K562 (cell line): ENCODE data around the gene CREB3L2. TPM values are rescaled to one million over a fixed set of nuclear protein-coding genes. Genes with fewer than 3 reads are reported as not detected.

Experiments
- DPF2 ChIP-seq: fragments of 450-650 bp; IDR thresholded peaks from 2 replicates; pipeline ENCODE4 v1.6.1; 2016
- HDAC2 ChIP-seq: fragments of 450-650 bp; IDR thresholded peaks from 2 replicates; pipeline ENCODE4 v1.6.1; 2016; ENCODE audit warnings: mild to moderate bottlenecking
- ID3 ChIP-seq, 2 experiments: fragments of 250-450 bp in 1 of 2; fragments of 450-650 bp in 1 of 2; sonication (Bioruptor Pico) in 1 of 2; IDR thresholded peaks; 2 replicates each; pipeline versions ENCODE4 v1.6.1 to v1.8.0; 2016 to 2021; ENCODE audit warnings: mild to moderate bottlenecking in 2 of 2, moderate library complexity in 2 of 2, missing compliant biosample characterization in 1 of 2, missing genetic modification characterization in 1 of 2
- KDM1A ChIP-seq, 2 experiments: fragments of 450-650 bp; IDR thresholded peaks; 2 replicates each; pipeline ENCODE4 v1.6.1; 2016; ENCODE audit warnings: mild to moderate bottlenecking in 2 of 2
- MTF1 ChIP-seq: fragments of 250-450 bp; sonication (Bioruptor Pico); IDR thresholded peaks from 2 replicates; pipeline ENCODE4 v1.9.0; 2021; ENCODE audit warnings: moderate library complexity, mild to moderate bottlenecking, inconsistent platforms, borderline replicate concordance
- POLR2AphosphoS2 ChIP-seq: IDR thresholded peaks from 2 replicates; pipeline ENCODE4 v1.6.1; 2012; ENCODE audit warnings: low read length, improper control_type of control experiment
- SMAD4 ChIP-seq: fragments of 250-450 bp; sonication (Bioruptor Pico); conservative IDR thresholded peaks from 2 replicates; pipeline ENCODE4 v1.8.0; 2021; ENCODE audit warnings: inconsistent platforms, mild to moderate bottlenecking, moderate library complexity
- SNRNP70 ChIP-seq: fragments of 200-400 bp; formaldehyde crosslinking; optimal IDR thresholded peaks from 2 replicates; pipeline ENCODE3; 2017; ENCODE audit warnings: low read depth, low read length
- ZNF212 ChIP-seq: fragments of 450-650 bp; formaldehyde crosslinking; IDR thresholded peaks from 2 replicates; pipeline ENCODE4 v1.4.0; 2020; ENCODE audit warnings: mild to moderate bottlenecking
- ZNF324 ChIP-seq: fragments of 250-450 bp; sonication (Bioruptor Pico); IDR thresholded peaks from 2 replicates; pipeline ENCODE4 v1.4.0; 2020; ENCODE audit warnings: mild to moderate bottlenecking
- polyA plus RNA-seq, 8 experiments: library from polyadenylated mRNA; depleted of rRNA in 4 of 8; stranded (reverse) in 5 of 8; unstranded in 3 of 8; fragments of >200 nt; fragmentation: Nextera tagmentation in 2 of 8; fragmentation: Illumina TruSeq in 1 of 8; extraction: Ambion mirVana in 2 of 8; extraction: Trizol in 1 of 8; gene quantifications; 2 replicates each; pipeline versions ENCODE4 v1.2.1 to v1.2.3, GENCODE V29; 2011 to 2014; ENCODE audit warnings: inconsistent platforms in 1 of 8, missing spikeins in 1 of 8
- total RNA-seq, 7 experiments: library from RNA; depleted of rRNA in 6 of 7; stranded (reverse); fragments of >200 nt in 6 of 7; fragmentation: Illumina TruSeq in 2 of 7; extraction: Trizol in 2 of 7; gene quantifications; 2 replicates each; pipeline versions ENCODE4 v1.2.1 to v1.2.3, GENCODE V29; 2011 to 2021; ENCODE audit warnings: low replicate concordance in 1 of 7
- TF ChIP-seq, protein P1 (sequence below): sonication (generic); IDR thresholded peaks from 2 replicates; pipeline ENCODE4 v1.6.1; 2016
- TF ChIP-seq, protein P2 (sequence below), 2 experiments: fragments of 450-650 bp in 1 of 2; sonication (generic) in 1 of 2; formaldehyde crosslinking in 1 of 2; IDR thresholded peaks; 2 replicates each; pipeline versions ENCODE4 v1.7.1 to v1.9.0; 2016 to 2022; ENCODE audit warnings: inconsistent platforms in 1 of 2, mild to moderate bottlenecking in 1 of 2, missing genetic modification reagents in 1 of 2
- TF ChIP-seq, protein P3 (sequence below): fragments of 450-650 bp; formaldehyde crosslinking; IDR thresholded peaks from 2 replicates; pipeline ENCODE4 v1.4.0; 2020; ENCODE audit warnings: mild to moderate bottlenecking, moderate library complexity

The CREB3L2 gene
- total and polyA plus RNA-seq, 9 of the 15 experiments (the other 6 are each of a cell fraction or from before 2014, with no cell fraction given) = 7.1 to 45.6 (median 15.8) TPM

DNA sequence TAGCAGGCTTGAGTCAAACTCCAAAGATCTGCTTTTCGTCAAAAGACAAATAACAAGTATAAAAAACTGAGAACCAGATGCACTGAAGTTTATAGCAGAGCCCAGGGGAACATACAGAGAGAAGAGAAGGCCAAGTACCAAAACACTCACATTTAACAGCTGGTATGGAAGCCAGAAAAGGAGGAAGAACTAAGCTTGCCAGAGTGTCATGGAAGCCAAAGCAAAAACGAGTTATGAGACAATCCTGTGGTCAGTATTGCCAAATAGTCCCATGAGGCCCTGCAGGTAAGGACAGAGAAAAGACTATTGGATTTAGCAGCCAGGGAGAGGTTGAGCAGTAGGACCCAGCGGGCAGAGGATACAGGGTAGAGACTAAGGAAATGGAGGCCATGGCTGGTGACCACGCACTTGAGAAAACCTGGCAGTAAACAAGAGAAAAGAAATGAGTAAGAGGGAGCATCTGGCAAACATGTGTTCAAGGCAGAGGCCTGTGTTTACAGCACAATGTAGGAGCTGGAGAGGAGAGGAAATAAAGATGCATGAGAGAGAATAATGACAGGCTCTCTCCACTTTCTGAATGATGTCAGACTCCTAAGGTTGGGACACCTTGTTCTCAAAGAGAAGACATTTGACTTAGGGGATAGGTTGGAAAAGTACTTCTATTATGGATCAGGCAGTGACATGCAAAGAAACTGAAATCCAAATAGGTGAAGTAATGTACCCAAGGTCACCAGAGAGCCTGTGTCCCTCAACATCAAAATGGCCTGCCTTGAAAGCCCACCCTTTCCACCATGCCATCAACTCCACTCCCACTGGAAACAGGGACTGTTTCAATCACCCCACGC lies 9.1 kb downstream of the CREB3L2 start (continued):
- TF ChIP-seq, protein P1, sequence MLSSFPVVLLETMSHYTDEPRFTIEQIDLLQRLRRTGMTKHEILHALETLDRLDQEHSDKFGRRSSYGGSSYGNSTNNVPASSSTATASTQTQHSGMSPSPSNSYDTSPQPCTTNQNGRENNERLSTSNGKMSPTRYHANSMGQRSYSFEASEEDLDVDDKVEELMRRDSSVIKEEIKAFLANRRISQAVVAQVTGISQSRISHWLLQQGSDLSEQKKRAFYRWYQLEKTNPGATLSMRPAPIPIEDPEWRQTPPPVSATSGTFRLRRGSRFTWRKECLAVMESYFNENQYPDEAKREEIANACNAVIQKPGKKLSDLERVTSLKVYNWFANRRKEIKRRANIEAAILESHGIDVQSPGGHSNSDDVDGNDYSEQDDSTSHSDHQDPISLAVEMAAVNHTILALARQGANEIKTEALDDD = 0 out of 2 replicates have a peak, but pooled peaks have one; percentile 41
- TF ChIP-seq ZNF212 (CRISPR knock-in tag) (0 out of 2 replicates have a peak, but pooled peaks have one; percentile 18), HDAC2 (peak; percentile 8; the same call in 1 of the 2 replicates), ID3 (CRISPR knock-in tag; IDR thresholded peaks at IDR 0.05) (no peak), ID3 (tag; IDR thresholded peaks at IDR 0.05) (peak; percentile 16; the same call in 1 of the 2 replicates), DPF2 (peak; percentile 77), POLR2AphosphoS2 (no peak), SNRNP70 (no peak), SMAD4 (CRISPR knock-in tag) (peak; percentile 46), KDM1A (IDR thresholded peaks at IDR 0.05) (peak in 1 of 2 experiments; percentile 15; a peak in 2 of 4 replicates), ZNF324 (CRISPR knock-in tag) (0 out of 2 replicates have a peak, but pooled peaks have one; percentile 26), MTF1 (CRISPR knock-in tag) (no peak)
- TF ChIP-seq, protein P2, sequence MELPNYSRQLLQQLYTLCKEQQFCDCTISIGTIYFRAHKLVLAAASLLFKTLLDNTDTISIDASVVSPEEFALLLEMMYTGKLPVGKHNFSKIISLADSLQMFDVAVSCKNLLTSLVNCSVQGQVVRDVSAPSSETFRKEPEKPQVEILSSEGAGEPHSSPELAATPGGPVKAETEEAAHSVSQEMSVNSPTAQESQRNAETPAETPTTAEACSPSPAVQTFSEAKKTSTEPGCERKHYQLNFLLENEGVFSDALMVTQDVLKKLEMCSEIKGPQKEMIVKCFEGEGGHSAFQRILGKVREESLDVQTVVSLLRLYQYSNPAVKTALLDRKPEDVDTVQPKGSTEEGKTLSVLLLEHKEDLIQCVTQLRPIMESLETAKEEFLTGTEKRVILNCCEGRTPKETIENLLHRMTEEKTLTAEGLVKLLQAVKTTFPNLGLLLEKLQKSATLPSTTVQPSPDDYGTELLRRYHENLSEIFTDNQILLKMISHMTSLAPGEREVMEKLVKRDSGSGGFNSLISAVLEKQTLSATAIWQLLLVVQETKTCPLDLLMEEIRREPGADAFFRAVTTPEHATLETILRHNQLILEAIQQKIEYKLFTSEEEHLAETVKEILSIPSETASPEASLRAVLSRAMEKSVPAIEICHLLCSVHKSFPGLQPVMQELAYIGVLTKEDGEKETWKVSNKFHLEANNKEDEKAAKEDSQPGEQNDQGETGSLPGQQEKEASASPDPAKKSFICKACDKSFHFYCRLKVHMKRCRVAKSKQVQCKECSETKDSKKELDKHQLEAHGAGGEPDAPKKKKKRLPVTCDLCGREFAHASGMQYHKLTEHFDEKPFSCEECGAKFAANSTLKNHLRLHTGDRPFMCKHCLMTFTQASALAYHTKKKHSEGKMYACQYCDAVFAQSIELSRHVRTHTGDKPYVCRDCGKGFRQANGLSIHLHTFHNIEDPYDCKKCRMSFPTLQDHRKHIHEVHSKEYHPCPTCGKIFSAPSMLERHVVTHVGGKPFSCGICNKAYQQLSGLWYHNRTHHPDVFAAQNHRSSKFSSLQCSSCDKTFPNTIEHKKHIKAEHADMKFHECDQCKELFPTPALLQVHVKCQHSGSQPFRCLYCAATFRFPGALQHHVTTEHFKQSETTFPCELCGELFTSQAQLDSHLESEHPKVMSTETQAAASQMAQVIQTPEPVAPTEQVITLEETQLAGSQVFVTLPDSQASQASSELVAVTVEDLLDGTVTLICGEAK (IDR thresholded peaks at IDR 0.05) = no peak
- TF ChIP-seq, protein P2 (CRISPR knock-in tag; IDR thresholded peaks at IDR 0.05) = no peak
- TF ChIP-seq, protein P3, sequence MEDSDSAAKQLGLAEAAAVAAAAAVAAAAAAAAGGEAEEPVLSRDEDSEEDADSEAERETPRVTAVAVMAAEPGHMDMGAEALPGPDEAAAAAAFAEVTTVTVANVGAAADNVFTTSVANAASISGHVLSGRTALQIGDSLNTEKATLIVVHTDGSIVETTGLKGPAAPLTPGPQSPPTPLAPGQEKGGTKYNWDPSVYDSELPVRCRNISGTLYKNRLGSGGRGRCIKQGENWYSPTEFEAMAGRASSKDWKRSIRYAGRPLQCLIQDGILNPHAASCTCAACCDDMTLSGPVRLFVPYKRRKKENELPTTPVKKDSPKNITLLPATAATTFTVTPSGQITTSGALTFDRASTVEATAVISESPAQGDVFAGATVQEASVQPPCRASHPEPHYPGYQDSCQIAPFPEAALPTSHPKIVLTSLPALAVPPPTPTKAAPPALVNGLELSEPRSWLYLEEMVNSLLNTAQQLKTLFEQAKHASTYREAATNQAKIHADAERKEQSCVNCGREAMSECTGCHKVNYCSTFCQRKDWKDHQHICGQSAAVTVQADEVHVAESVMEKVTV (CRISPR knock-in tag) = no peak
